PC-9 (cell line): Measurements from ENCODE around the gene SLC25A47. TPM values are rescaled to one million over a fixed set of nuclear protein-coding genes. Genes with fewer than 3 reads are reported as not detected.

ENCODE experiments used
- BruUV-seq: library from RNA; stranded (reverse); fragments of 400-500 nt; replicated peaks from 2 replicates; lab custom pipeline; 2021; lab: Mats Ljungman, UMichigan
- CTCF ChIA-PET: fragments of 300-600 bp; sonication (Branson Sonifier 250); formaldehyde crosslinking; loops from one replicate; lab custom pipeline; 2022; ENCODE audit warnings: antibody characterized with exemption; lab: Charles Lee
- POLR2A ChIA-PET: fragments of 300-600 bp; sonication (Branson Sonifier 250); formaldehyde crosslinking; loops from one replicate; lab custom pipeline; 2022; ENCODE audit warnings: antibody characterized with exemption; ENCODE audit not compliant: unreplicated experiment; lab: Charles Lee
- DNase-seq, 2 experiments: peaks; one replicate each; pipeline versions ENCODE4 v3.0.0 to v3.0.0-alpha.2; 2015 to 2022; ENCODE audit warnings: mixed read lengths in 1 of 2
- H2AFZ ChIP-seq: fragments of 200-600 bp; sonication (generic); 2 replicates; pipeline ENCODE4 v1.8.1; 2017; ENCODE audit warnings: antibody characterized with exemption
- H3F3A ChIP-seq: fragments of 200-600 bp; sonication (generic); 2 replicates; pipeline ENCODE4 v1.8.1; 2017; ENCODE audit warnings: antibody characterized with exemption, mild to moderate bottlenecking, low read depth; ENCODE audit not compliant: insufficient read depth
- H3K27ac ChIP-seq: fragments of 200-600 bp; sonication (generic); 2 replicates; pipeline ENCODE4 v1.6.1; 2016; ENCODE audit warnings: mixed run types
- H3K27me3 ChIP-seq: fragments of 200-600 bp; sonication (generic); 2 replicates; pipeline ENCODE4 v1.6.1; 2016; ENCODE audit warnings: low read depth, mixed run types; ENCODE audit not compliant: insufficient read depth
- H3K36me3 ChIP-seq: fragments of 200-600 bp; sonication (generic); 2 replicates; pipeline ENCODE4 v1.6.1; 2016; ENCODE audit warnings: low read depth, mixed run types
- H3K4me1 ChIP-seq: fragments of 200-600 bp; sonication (generic); replicated peaks from 2 replicates; pipeline ENCODE4 v1.6.1; 2016; ENCODE audit warnings: mixed run types; ENCODE audit not compliant: insufficient read depth
- H3K4me2 ChIP-seq: fragments of 200-600 bp; sonication (generic); 2 replicates; pipeline ENCODE4 v1.6.1; 2017; ENCODE audit warnings: mixed run types
- H3K4me3 ChIP-seq: fragments of 200-600 bp; sonication (generic); 2 replicates; pipeline ENCODE4 v1.6.1; 2016; ENCODE audit warnings: mixed run types
- H3K79me2 ChIP-seq: fragments of 200-600 bp; sonication (generic); 2 replicates; pipeline ENCODE4 v1.6.1; 2017; ENCODE audit warnings: low read depth, mixed run types
- H3K9me2 ChIP-seq: fragments of 200-600 bp; sonication (generic); 2 replicates; pipeline ENCODE4 v1.8.1; 2017; ENCODE audit warnings: mild to moderate bottlenecking; ENCODE audit not compliant: insufficient read depth
- H3K9me3 ChIP-seq: fragments of 200-600 bp; sonication (generic); 2 replicates; pipeline ENCODE4 v1.8.1; 2016; ENCODE audit warnings: low read depth; ENCODE audit not compliant: insufficient read depth
- H4K20me1 ChIP-seq: fragments of 200-600 bp; sonication (generic); 2 replicates; pipeline ENCODE4 v1.8.1; 2017; ENCODE audit not compliant: insufficient read depth
- CTCF ChIP-seq: fragments of 200-600 bp; sonication (generic); conservative IDR thresholded peaks from 2 replicates; pipeline ENCODE4 v1.6.1; 2017; ENCODE audit warnings: mixed run types, antibody characterized with exemption, mild to moderate bottlenecking, moderate library complexity
- EZH2 ChIP-seq: fragments of 200-600 bp; sonication (generic); IDR thresholded peaks from 2 replicates; pipeline ENCODE4 v1.8.0; 2017; ENCODE audit warnings: antibody characterized with exemption, low read depth
- intact Hi-C: fragments of 100-400 bp; cut with micrococcal nuclease; formaldehyde crosslinking; loops from one replicate; pipeline ENCODE4 v1.10.0; 2022; ENCODE audit not compliant: unreplicated experiment
- microRNA-seq: library from miRNA; unstranded; fragments of <30 nt; microRNA quantifications from one replicate; pipeline ENCODE4 v1.2.0, GENCODE V29; 2021; ENCODE audit warnings: borderline number of aligned reads, borderline replicate concordance
- total RNA-seq: library from RNA; stranded (reverse); gene quantifications from 2 replicates; pipeline ENCODE4 v1.2.3, GENCODE V29; 2021

Gene SLC25A47
- total RNA-seq, 1 experiment from 2014 or later, result not detected

DNA sequence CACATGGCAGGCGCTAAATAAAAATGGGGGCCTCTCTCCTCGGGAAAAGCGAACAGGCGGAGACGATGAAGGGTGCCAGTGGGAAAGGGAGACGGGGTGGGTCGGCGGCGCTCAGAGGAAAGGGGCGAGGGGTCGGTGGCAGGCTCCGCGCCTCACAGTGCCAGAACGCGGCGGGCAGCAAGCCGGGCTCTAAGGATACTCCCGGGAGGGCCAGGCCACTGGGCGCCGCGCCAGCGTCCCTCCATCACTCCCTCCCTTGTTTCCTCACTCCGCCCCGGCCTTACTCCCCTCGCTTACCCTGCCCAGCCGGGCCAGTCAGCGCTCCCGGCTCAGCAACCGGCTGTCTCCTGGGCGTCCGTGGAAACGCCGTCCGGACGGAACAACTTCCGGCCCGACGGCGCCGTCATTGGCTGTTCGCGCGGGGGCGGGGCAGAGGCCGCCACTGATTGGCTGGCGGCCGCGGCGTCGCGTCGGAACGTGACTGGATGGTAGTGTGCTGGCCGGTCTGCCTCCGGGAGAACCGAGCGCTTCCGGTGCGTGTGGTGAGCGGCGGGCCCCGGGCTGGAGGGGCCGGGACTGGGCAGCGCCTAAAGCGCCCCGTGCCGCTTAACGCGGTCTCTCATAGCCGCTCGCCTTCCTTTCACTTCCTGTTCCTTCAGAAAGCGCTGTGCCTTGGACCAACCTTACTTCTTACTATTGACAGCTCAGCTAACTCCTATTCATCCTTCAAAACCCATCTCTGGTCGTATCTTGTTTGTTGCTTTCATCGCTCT is 53.0 kb downstream of the SLC25A47 start, which contains the start of gene WDR25:
Gene WDR25 (plus strand): TSS at position 523 of the 773 bp plus-strand sequence.
- Histone ChIP-seq H4K20me1 (no peaks in the 10 kb centered on the region), H3K27me3 (no peaks in the 10 kb centered on the region), H3K4me3 (peak within 1 kb of the TSS; percentile 94), H3K79me2 (peaks cover 22% of the 10 kb centered on the region), H3K27ac (peak within 1 kb of the TSS; percentile 97), H3K9me3 (no peaks in the 10 kb centered on the region), H3K9me2 (no peaks in the 10 kb centered on the region), H3K36me3 (peaks cover 6% of the 10 kb centered on the region; the same call in 1 of the 2 replicates), H3K4me2 (peak within 1 kb of the TSS; percentile 90), H2AFZ (peak within 1 kb of the TSS; percentile 88), H3K4me1 (peaks cover 20% of the 10 kb centered on the region), H3F3A (peaks cover 12% of the 10 kb centered on the region; the same call in 1 of the 2 replicates)
- ChIA-PET CTCF (no interaction called here), POLR2A (no interaction called here)
- BruUV-seq, result no TSS peak
- intact Hi-C loops, result loop anchor here (2.0 to 10.0 kb wide), 5 partner anchors 69 to 301 kb away; partner anchors contain the start of gene SLC25A29
- peak; percentile 77 to 80 for DNase-seq
- TF ChIP-seq CTCF (no peak), EZH2 (no peak)

DNA sequence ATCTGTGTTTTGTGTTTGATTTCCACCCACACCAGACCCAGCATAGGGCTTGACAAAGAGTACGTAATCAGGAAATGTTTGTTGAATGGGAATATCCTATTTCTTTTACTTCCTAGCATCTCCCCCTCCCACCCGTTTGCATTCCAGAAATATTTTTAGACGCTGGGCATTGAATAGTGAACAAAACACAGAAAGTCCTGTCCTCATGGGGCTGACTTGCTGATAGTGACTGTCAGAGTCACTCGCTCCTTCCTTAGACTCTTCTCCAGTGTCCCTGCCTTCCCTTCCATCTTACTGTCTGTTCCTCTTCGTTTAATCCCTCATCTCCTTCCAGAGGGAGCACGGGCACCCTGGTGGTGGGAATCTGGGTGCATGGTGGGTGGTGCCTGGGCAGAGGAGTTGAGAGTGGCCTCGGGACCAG is 53.6 kb downstream of the SLC25A47 start:
- peak overlapping the region; percentile 88 for H2AFZ ChIP-seq
- H3F3A ChIP-seq, result peaks cover 12% of the 10 kb centered on the region; the same call in 1 of the 2 replicates
- peaks cover 20% of the 10 kb centered on the region for H3K4me1 ChIP-seq
- TSS peak; percentile 63 for BruUV-seq
- peak overlapping the region; percentile 94 for H3K4me3 ChIP-seq
- H3K4me2 ChIP-seq, result peak overlapping the region; percentile 90
- no peaks in the 10 kb centered on the region for H3K9me3 ChIP-seq
- no peaks in the 10 kb centered on the region for H3K9me2 ChIP-seq
- POLR2A ChIA-PET, result no interaction called here
- H3K36me3 ChIP-seq, result peaks cover 6% of the 10 kb centered on the region; the same call in 1 of the 2 replicates
- intact Hi-C loops, result loop anchor here (2.0 to 10.0 kb wide), 5 partner anchors 69 to 302 kb away; partner anchors contain the start of gene SLC25A29
- TF ChIP-seq EZH2 (no peak), CTCF (no peak; the same call in 1 of the 2 replicates)
- CTCF ChIA-PET, result no interaction called here
- H3K27me3 ChIP-seq, result no peaks in the 10 kb centered on the region
- H3K79me2 ChIP-seq, result peaks cover 22% of the 10 kb centered on the region
- no peaks in the 10 kb centered on the region for H4K20me1 ChIP-seq
- H3K27ac ChIP-seq, result peak overlapping the region; percentile 97
- peak in 1 of 2 experiments; percentile 37 for DNase-seq

Small RNA genes within 50 kb of the gene (microRNA-seq; reads per million reads assigned to microRNA genes)
- gene MIR345, result 26.3 reads per million, percentile 35 among the genes with 10 or more reads in this experiment
- not detected for gene MIR6764

Other genes starting within 250 kb of the SLC25A47 start
- gene DEGS2, start 163.7 kb upstream of the SLC25A47 start, total RNA-seq, result 0.11 and 0.15 TPM in 2 replicates
- 32.3 and 35.8 TPM in 2 replicates for gene YY1, start 84.2 kb upstream of the SLC25A47 start, total RNA-seq
- 6.9 and 11.8 TPM in 2 replicates for gene SLC25A29, start 16.9 kb upstream of the SLC25A47 start, total RNA-seq
- 2.4 and 4.4 TPM in 2 replicates for gene WDR25, start 53.1 kb downstream of the SLC25A47 start, total RNA-seq